Endothelial cell of umbilical vein (primary cell): ENCODE results near the gene GALR2. TPM values are rescaled to one million over a fixed set of nuclear protein-coding genes. Genes with fewer than 3 reads are reported as not detected.

Experiments
- BruUV-seq: library from RNA; stranded (reverse); fragments of 400-500 nt; replicated peaks from 2 replicates; lab custom pipeline; 2021; lab: Mats Ljungman, UMichigan
- CTCF ChIA-PET: fragments of 300-600, 350-600 bp; sonication (Branson Sonifier 250); formaldehyde crosslinking; loops from one replicate; lab custom pipeline; 2021; ENCODE audit warnings: antibody characterized with exemption, inconsistent platforms; lab: Charles Lee
- POLR2A ChIA-PET: fragments of 300-600, 350-600 bp; sonication (Branson Sonifier 250); formaldehyde crosslinking; loops from one replicate; lab custom pipeline; 2021; ENCODE audit warnings: antibody characterized with exemption, inconsistent platforms; lab: Charles Lee
- DNase-seq: peaks from one replicate; pipeline ENCODE4 v3.0.0-alpha.2; 2011; ENCODE audit warnings: low read depth, low spot score
- FAIRE-seq: peaks from 2 replicates; lab custom pipeline; 2011; peaks lifted over from hg19 to GRCh38; lab: Jason Lieb, UNC
- H2AFZ ChIP-seq: 2 replicates; pipeline ENCODE4 v1.6.0; 2012; ENCODE audit warnings: low read depth, low read length, control low read depth, inconsistent platforms
- H3K27ac ChIP-seq: 2 replicates; pipeline ENCODE4 v1.5.1; 2011; ENCODE audit warnings: low read depth, mild to moderate bottlenecking, control low read depth, low read length, moderate library complexity; ENCODE audit not compliant: insufficient read depth
- H3K27me3 ChIP-seq, 2 experiments: 2 replicates each; pipeline versions ENCODE4 v1.6.0 to v1.6.1; 2011; ENCODE audit warnings: low read length in 2 of 2, mixed read lengths in 1 of 2; ENCODE audit not compliant: control insufficient read depth in 2 of 2, insufficient read depth in 2 of 2
- H3K36me3 ChIP-seq, 2 experiments: 2 replicates in 1 of 2; 3 replicates in 1 of 2; pipeline ENCODE4 v1.5.1; 2011; ENCODE audit warnings: low read length in 2 of 2, mild to moderate bottlenecking in 1 of 2, moderate library complexity in 1 of 2; ENCODE audit not compliant: control insufficient read depth in 2 of 2, insufficient read depth in 2 of 2; ENCODE audit errors: extremely low read depth in 1 of 2
- H3K4me1 ChIP-seq: 3 replicates; pipeline ENCODE4 v1.5.1; 2011; ENCODE audit warnings: mild to moderate bottlenecking, low read length; ENCODE audit not compliant: control insufficient read depth, insufficient read depth; ENCODE audit errors: extremely low read depth
- H3K4me2 ChIP-seq: 2 replicates; pipeline ENCODE4 v1.6.1; 2011; ENCODE audit warnings: low read length, control low read depth, mixed read lengths; ENCODE audit not compliant: insufficient read depth
- H3K4me3 ChIP-seq, 3 experiments: fragments of 200-600 bp in 1 of 3; sonication (generic), shearing (Covaris generic) in 1 of 3; replicated peaks in 1 of 3; 2 replicates each; pipeline ENCODE4 v1.5.1; 2011 to 2016; ENCODE audit warnings: control low read depth in 3 of 3, low read length in 3 of 3, mild to moderate bottlenecking in 2 of 3, inconsistent platforms in 1 of 3, low read depth in 1 of 3, moderate library complexity in 1 of 3; ENCODE audit not compliant: insufficient read depth in 1 of 3
- H3K79me2 ChIP-seq: 2 replicates; pipeline ENCODE4 v1.6.0; 2012; ENCODE audit warnings: low read length, inconsistent platforms; ENCODE audit not compliant: control insufficient read depth, insufficient read depth
- H3K9ac ChIP-seq: replicated peaks from 2 replicates; pipeline ENCODE3; 2011; ENCODE audit warnings: low read length, control low read depth; ENCODE audit not compliant: insufficient read depth; ENCODE audit errors: extremely low read depth
- H3K9me1 ChIP-seq: replicated peaks from 3 replicates; pipeline ENCODE4 v1.6.0; 2011; ENCODE audit warnings: mild to moderate bottlenecking, low read length; ENCODE audit not compliant: control insufficient read depth, insufficient read depth; ENCODE audit errors: extremely low read depth
- H3K9me3 ChIP-seq: replicated peaks from 2 replicates; pipeline ENCODE4 v1.5.1; 2012; ENCODE audit warnings: low read length, inconsistent platforms; ENCODE audit not compliant: control insufficient read depth, insufficient read depth
- H4K20me1 ChIP-seq: replicated peaks from 2 replicates; pipeline ENCODE3; 2011; ENCODE audit warnings: mild to moderate bottlenecking, low read length; ENCODE audit not compliant: control insufficient read depth, insufficient read depth; ENCODE audit errors: extremely low read depth
- CTCF ChIP-seq, 2 donors: IDR thresholded peaks; 1 replicate in 1 of 2; 2 replicates in 1 of 2; pipeline ENCODE4 v1.5.1; 2011; ENCODE audit warnings: low read length in 2 of 2, mild to moderate bottlenecking in 2 of 2, moderate library complexity in 2 of 2, control low read depth in 1 of 2, inconsistent platforms in 1 of 2, low read depth in 1 of 2; ENCODE audit not compliant: insufficient read depth in 1 of 2; ENCODE audit errors: extremely low read depth in 1 of 2
- FOS ChIP-seq: IDR thresholded peaks from 2 replicates; pipeline ENCODE4 v1.6.1; 2011; ENCODE audit warnings: mild to moderate bottlenecking, low read length, moderate library complexity, borderline replicate concordance; ENCODE audit not compliant: insufficient read depth
- GATA2 ChIP-seq: IDR thresholded peaks from 2 replicates; pipeline ENCODE4 v1.7.0; 2011; ENCODE audit warnings: low read depth, mild to moderate bottlenecking, moderate library complexity, mixed read lengths, low read length; ENCODE audit not compliant: insufficient read length, insufficient read depth
- JUN ChIP-seq: IDR thresholded peaks from 2 replicates; pipeline ENCODE4 v1.6.1; 2011; ENCODE audit warnings: borderline replicate concordance, low read depth; ENCODE audit not compliant: insufficient read length, insufficient read depth
- MAX ChIP-seq: IDR thresholded peaks from 2 replicates; pipeline ENCODE4 v1.6.1; 2011; ENCODE audit not compliant: insufficient read depth, insufficient read length
- POLR2A ChIP-seq: IDR thresholded peaks from 2 replicates; pipeline ENCODE4 v1.6.1; 2012; ENCODE audit warnings: low read depth, mild to moderate bottlenecking, control low read depth, low read length
- POLR2AphosphoS5 ChIP-seq: IDR thresholded peaks from 2 replicates; pipeline ENCODE4 v1.6.1; 2012; ENCODE audit warnings: low read depth, mild to moderate bottlenecking, control low read depth, low read length, moderate library complexity; ENCODE audit not compliant: insufficient read depth
- dilution Hi-C: fragments of 300-500 bp; cut with MboI; formaldehyde crosslinking; loops from one replicate; pipeline ENCODE4 v1.15.0; 2019; ENCODE audit warnings: low sequenced_read_pairs; ENCODE audit not compliant: extremely low pct_ligation_motif_present
- intact Hi-C: fragments of 100-400 bp; cut with micrococcal nuclease; formaldehyde crosslinking; loops from one replicate; pipeline ENCODE4 v1.10.0; 2022
- polyA plus RNA-seq, 4 experiments: library from polyadenylated mRNA; depleted of rRNA in 3 of 4; stranded (reverse) in 3 of 4; unstranded in 1 of 4; fragments of >200 nt; gene quantifications; 2 replicates each; pipeline versions ENCODE4 v1.2.1 to v1.2.3, GENCODE V29; 2011 to 2012; ENCODE audit warnings: missing spikeins in 1 of 4
- total RNA-seq: library from RNA; stranded (reverse); gene quantifications from 2 replicates; pipeline ENCODE4 v1.2.3, GENCODE V29; 2021

GALR2 gene
- total and polyA plus RNA-seq, 2 donors (not counting 3 experiments of a cell fraction or from before 2014, with no cell fraction given): 0.47 TPM; not detected in 1

DNA sequence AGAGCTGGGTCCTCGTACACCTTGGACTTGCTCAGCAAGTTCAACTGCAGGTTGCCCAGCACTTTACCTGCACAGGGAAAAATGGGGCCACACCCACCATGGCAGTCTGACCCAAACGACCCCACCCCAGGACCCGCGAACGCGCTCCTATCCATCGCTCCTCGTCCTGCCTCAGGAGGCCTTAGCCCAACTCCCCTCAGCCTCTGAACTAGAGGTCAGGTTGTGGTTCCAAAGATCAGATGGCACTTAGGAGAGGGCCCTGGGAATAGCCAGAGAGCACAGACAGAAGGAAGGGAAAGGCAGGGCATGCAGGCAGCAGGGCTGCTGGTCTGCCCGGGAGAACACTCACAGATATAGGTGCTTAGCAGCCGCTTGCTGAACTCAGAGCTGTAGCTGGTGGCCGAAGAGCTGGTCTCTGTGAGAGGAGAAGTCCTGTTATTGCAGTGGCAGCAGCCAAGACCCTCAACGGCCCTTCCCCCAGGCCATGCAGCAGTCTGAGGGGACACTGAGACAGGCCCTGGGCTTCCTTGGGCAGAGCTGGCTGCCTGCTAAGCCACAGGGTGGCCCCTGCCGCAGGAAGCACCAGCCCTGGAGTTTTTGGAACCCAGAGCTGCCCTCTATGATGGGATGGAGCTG is 11.3 kb downstream of the GALR2 start:
- Histone ChIP-seq H3K4me2 (no peak overlapping the region), H3K79me2 (no peaks in the 10 kb centered on the region), H2AFZ (no peak overlapping the region), H3K4me1 (no peaks in the 10 kb centered on the region), H4K20me1 (no peaks in the 10 kb centered on the region), H3K36me3 (peaks cover 4 to 75% of the 10 kb centered on the region in 2 experiments), H3K9me3 (no peaks in the 10 kb centered on the region), H3K4me3 (no peak overlapping the region), H3K27ac (no peak overlapping the region), H3K27me3 (no peaks in the 10 kb centered on the region), H3K9me1 (no peaks in the 10 kb centered on the region), H3K9ac (no peak overlapping the region)
- dilution Hi-C loops: no loop called here
- BruUV-seq: no TSS peak
- FAIRE-seq (no peak), DNase-seq (no peak)
- CTCF ChIA-PET: interaction anchor here (0.7 kb wide), 1 partner anchor 8 kb away, joined by 4 read pairs; no protein-coding TSS in a partner anchor
- intact Hi-C loops: no loop called here
- POLR2A ChIA-PET: no interaction called here
- TF ChIP-seq POLR2AphosphoS5: no peak
- TF ChIP-seq MAX: no peak
- no peak for TF ChIP-seq JUN
- TF ChIP-seq POLR2A: no peak
- no peak for TF ChIP-seq GATA2
- no peak for TF ChIP-seq FOS
- no peak for TF ChIP-seq CTCF (IDR thresholded peaks at IDR 0.05; ENCODE audit: extremely low read depth in 1 of 2, insufficient read depth in 1 of 2, low read depth in 1 of 2, low read length in 2 of 2)
